A172 (cell line): Measurements from ENCODE around the gene CFAP46. TPM values are rescaled to one million over a fixed set of nuclear protein-coding genes. Genes with fewer than 3 reads are reported as not detected.
"Not testable (repeated sequence)": the region's sequence is repeated elsewhere in the genome, so short reads cannot be mapped to it uniquely, and the experiment has no call there.

Source experiments
- DNase-seq: peaks from one replicate; pipeline ENCODE4 v3.0.0-alpha.2; 2015; ENCODE audit warnings: low spot score
- total RNA-seq: library from RNA; depleted of rRNA; stranded (reverse); fragments of >200 nt; shearing (Covaris generic); gene quantifications from 2 replicates; pipeline ENCODE4 v1.2.3, GENCODE V29; 2014

Gene CFAP46
- total RNA-seq, 1 experiment from 2014 or later, result 4.3 TPM

GRCh38 chr10:132845041-132845551 lies 97.3 kb downstream of the CFAP46 start:
- no peak for DNase-seq

GRCh38 chr10:132844069-132844809 lies 98.1 kb downstream of the CFAP46 start:
- no peak for DNase-seq

- not testable (repeated sequence) for DNase-seq
Observed at GRCh38 chr10:132843276-132843675, 99.1 kb downstream of the CFAP46 start.

GRCh38 chr10:132842397-132842796 lies 100.0 kb downstream of the CFAP46 start:
- no peak for DNase-seq

- DNase-seq, result no peak
Observed at GRCh38 chr10:132841615-132841975, 100.8 kb downstream of the CFAP46 start.

DNA sequence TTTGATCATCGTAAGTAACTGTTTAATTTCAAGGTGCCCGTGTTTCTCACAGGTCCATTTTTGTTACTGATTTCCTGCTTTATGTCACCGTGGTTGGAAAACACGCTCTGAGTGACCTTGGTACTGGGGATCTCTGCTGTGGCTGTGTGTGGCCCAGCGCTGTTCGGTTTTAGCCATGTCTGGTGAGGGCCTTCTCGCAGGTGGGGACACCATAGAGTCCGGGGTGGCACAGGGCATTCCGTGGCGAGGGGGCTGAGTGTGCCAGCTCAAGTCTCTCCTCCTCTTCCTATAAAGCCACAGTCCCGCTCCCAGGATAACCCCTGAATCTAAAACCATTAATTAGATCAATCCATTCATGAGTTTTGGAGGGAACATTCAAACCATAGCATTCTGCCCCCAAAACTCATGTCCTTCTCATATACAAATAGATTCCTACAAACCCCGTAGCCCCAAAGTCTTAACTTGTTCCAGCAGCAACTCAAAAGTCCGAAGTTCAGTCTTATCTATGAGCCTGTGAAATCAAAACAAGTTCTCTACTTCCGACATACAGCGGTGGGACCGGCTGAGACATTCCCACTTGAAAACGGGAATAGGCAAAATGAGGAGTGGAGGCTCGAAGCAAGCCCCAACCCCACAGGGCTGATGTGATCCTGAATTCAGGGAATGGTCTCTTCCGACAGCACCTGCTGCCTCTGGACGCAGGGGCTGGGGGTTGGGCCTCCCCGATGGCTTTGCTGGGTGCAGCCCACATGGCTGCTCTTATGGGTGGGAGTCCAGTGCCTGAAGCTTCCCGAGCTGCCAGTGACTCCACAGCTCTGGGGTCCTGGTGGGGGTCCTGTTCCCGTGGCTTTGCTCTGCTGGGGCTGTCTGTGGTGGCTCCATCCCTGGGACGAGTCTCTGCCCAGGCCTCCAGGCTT lies 101.4 kb downstream of the CFAP46 start:
- DNase-seq, result no peak

- DNase-seq, result no peak
Observed at GRCh38 chr10:132839061-132839460, 103.3 kb downstream of the CFAP46 start.

DNA sequence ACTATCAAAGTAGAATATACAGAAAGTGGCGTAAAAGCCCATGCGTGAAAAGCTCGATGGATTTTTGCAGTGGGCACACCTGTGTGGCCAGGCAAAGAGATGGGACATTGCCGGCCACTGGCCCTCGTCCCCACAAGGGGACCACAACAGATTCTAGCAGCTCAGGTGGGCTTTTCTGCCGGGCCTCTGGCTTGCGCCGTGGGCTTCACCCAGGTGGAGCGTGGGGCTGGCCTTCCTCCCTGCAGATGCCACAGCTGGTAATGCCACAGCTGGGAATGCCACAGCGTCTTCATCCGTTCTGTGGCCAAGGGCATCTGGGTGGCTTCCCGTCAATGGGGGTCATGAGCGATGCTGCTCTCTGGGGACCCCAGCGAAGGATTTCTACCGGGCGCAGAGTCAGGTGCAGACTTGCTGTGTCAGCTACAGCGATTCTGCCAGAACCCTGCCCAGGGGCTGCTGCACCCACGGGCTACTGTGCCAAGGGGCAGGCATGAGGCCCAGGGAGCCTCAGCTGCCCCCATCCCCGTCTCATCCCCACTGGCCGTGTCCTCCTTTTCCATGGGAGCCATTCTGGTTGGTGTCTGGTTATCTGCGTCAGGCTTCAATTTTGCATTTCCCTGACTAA lies 103.9 kb downstream of the CFAP46 start:
- no peak for DNase-seq

GRCh38 chr10:132837905-132838304 lies 104.5 kb downstream of the CFAP46 start:
- DNase-seq, result no peak

GRCh38 chr10:132836832-132837540 lies 105.4 kb downstream of the CFAP46 start:
- DNase-seq, result peak; percentile 4

DNA sequence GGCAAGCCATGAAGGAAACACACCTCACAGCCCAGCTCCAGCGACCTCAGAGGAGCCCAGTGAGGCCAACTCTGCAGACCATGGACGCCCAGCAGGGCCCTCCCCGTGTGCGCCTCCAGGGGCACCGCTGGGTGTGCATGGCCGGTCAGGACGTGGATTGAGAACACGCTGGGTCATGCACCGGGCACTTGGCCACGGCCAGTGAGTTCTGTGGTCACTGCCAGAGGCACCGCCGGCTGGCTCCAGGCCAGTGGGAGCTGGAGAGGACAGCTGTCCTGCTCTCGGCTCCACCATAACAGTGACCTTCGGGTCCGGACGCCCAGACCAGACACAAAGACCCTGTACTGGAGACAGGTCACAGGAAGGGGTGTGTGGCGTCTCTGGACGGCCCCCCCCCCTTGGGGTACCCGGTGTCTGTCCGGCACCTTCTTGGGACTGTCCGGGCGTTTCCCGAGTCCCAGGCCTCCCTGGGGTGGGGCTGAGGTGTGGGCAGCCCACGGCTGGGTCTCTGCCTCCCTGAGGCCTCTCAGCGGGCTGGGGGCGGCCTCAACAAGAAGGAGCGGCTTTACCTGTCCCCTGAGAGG lies 106.0 kb downstream of the CFAP46 start:
- DNase-seq, result no peak

- no peak for DNase-seq
Observed at GRCh38 chr10:132835848-132836233, 106.5 kb downstream of the CFAP46 start.

DNA sequence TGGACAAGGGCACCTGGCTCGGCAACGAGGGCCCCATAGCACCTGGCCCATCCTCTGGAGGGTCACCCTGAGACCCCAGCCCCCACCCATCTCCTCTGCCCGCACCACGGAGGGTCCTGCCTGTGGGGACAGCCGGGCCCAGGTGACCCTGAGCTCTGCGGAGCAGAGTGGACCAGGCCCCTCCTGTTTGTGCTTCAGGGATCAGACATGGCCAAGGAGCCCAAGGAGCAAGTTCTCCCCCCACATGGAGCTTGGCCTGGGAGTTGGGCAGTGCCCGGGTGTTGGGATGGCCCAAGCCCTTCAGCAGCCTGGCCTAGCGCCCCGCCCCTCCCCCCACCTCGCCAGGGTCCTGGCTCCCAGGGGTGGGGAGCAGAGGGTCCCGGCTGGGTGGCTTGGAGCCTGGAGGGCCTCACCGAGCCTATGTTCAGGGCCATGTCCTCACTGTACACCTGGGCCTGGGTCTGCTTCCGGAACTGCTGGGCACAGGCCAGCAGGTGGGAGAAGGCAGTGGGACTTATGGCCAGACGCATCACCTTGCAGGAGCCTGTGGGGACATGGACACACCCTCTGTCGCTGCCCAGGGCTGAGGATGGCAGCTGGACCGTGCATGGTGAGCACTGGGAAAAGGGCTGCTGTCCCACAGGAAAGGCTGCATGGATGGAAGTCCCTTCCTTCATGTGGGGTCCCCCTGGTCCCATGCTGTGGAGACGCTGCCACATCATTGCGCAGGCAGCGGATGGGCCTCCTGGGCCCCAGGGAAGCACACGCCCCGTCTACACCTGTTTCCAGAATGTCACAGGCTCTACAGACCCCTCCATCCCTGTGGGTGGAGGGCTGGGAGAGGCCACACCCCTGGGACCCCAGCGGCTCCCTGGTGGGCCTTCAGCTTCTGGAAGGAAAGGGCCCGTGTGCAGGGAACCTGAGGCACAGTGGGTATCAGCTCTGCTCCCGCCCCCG lies 107.2 kb downstream of the CFAP46 start:
- no peak for DNase-seq

- no peak for DNase-seq
Observed at GRCh38 chr10:132834311-132834761, 108.0 kb downstream of the CFAP46 start.

DNA sequence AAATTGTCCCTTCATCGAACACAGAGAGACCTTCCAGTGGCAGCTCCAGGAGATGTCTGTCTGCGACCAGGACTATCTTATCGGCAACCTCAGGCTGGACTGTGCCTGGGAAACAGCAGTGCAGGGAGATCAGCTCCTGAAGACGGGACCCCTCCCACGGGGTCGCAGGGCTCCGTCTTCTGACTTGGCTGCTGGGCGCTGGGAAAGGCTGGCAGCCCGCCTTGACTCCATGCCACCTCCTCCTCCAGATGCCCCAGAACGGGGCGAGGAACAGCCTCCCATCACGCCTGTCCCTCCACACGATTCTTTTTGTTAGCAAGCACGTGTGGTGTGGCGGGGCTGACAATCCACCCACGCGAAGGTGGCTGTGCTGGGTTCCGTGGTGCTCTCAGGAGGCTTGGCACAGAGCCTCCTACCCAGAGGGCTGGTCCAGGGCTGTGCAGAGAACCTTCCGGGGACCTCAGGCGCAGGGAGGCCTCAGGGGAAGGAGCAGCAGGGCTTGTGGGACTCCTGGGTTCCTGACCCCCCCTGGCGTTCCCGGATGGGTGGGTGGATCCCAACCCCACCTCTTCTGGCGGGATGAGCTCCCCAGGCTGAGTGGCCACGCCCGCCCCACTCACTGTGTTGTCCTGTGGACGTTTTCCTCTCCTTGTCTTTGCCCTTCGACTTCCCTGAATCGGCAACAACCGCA lies 108.8 kb downstream of the CFAP46 start:
- no peak for DNase-seq

- no peak for DNase-seq
Observed at GRCh38 chr10:132832186-132832969, 110.0 kb downstream of the CFAP46 start.

- no peak for DNase-seq
Observed at GRCh38 chr10:132829403-132829802, 113.0 kb downstream of the CFAP46 start.

DNA sequence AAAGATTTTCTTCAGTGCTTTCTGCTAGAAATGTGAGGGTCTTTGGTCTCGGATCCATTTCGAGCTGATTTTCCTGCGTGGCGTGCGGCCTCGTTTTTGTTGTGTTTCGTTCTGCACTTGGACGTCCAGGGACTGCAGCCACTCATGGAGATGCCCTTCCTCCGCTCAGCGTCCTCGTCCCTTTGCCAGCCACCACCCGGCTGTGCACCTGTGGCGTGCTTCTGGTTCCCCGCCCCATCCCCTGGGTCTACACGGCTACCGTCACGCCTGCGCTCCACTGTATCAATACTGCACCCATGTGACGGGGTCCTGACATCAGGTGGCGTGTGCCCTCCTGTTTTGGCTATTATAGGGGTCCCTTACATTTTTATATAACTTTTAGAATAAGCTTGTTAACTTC lies 113.7 kb downstream of the CFAP46 start:
- DNase-seq, result no peak
